Thymus (tissue), 11 donors: ENCODE data around the gene SAMD11. TPM values are rescaled to one million over a fixed set of nuclear protein-coding genes. Genes with fewer than 3 reads are reported as not detected.

Source experiments
- DNase-seq, 9 donors: peaks; one replicate each; pipeline ENCODE4 v3.0.0-alpha.2; 2013; ENCODE audit warnings: low spot score in 9 of 9, low read depth in 6 of 9, missing footprints in 1 of 9
- H3K27ac ChIP-seq, 2 donors: one replicate each; pipeline ENCODE4 v1.5.1; 2013; ENCODE audit warnings: control low read depth in 1 of 2, low read depth in 1 of 2, low read length in 1 of 2, mild to moderate bottlenecking in 1 of 2, moderate library complexity in 1 of 2
- H3K27me3 ChIP-seq, 2 donors: one replicate each; pipeline ENCODE4 v1.5.1; 2013; ENCODE audit warnings: low read length in 1 of 2; ENCODE audit not compliant: control insufficient read depth in 2 of 2, insufficient read depth in 1 of 2
- H3K36me3 ChIP-seq, 2 donors: one replicate each; pipeline ENCODE4 v1.5.1; 2013; ENCODE audit warnings: low read length in 1 of 2, mild to moderate bottlenecking in 1 of 2, moderate library complexity in 1 of 2; ENCODE audit not compliant: control insufficient read depth in 2 of 2, insufficient read depth in 2 of 2
- H3K4me1 ChIP-seq, 2 donors: one replicate each; pipeline ENCODE4 v1.5.1; 2013; ENCODE audit warnings: low read length in 2 of 2; ENCODE audit not compliant: control insufficient read depth in 2 of 2, insufficient read depth in 2 of 2
- H3K4me3 ChIP-seq, 2 donors: one replicate each; pipeline ENCODE4 v1.5.1; 2013; ENCODE audit warnings: low read length in 2 of 2, control low read depth in 1 of 2, mild to moderate bottlenecking in 1 of 2
- H3K9me3 ChIP-seq, 2 donors: one replicate each; pipeline ENCODE4 v1.5.1; 2013; ENCODE audit warnings: low read length in 1 of 2, mild to moderate bottlenecking in 1 of 2; ENCODE audit not compliant: control insufficient read depth in 2 of 2, insufficient read depth in 1 of 2
- WGBS: extraction: QIAGEN DNeasy Blood & Tissue Kit; methylation state at CpG from one replicate; pipeline ENCODE4 v1.1.7; 2013; 5-methylcytosine and 5-hydroxymethylcytosine counted together
- polyA plus RNA-seq: library from polyadenylated mRNA; stranded (reverse); fragments of 200-250 nt; gene quantifications from one replicate; pipeline ENCODE4 v1.2.3, GENCODE V29; 2013
- total RNA-seq: library from RNA; stranded (reverse); fragments of 120-200 nt; gene quantifications from one replicate; pipeline ENCODE4 v1.2.4, GENCODE V29; 2013
- donor health status: healthy.

SAMD11 gene
- total and polyA plus RNA-seq, 2 donors, result 0.38 to 1.7 TPM

- Histone ChIP-seq H3K9me3 (no peaks in the 10 kb centered on the region), H3K27me3 (peaks cover 17 to 40% of the 10 kb centered on the region in 2 donors), H3K36me3 (peaks cover 0 to 22% of the 10 kb centered on the region in 2 donors), H3K4me1 (peaks cover 17 to 26% of the 10 kb centered on the region in 2 donors), H3K27ac (no peak overlapping the region), H3K4me3 (no peak overlapping the region)
- 96% methylated on average over 57 of the region's 57 CpGs for WGBS
- DNase-seq, result no peak
These were observed 38.9 kb downstream of the SAMD11 start for GRCh38 chr1:962381-963300.

GRCh38 chr1:963301-963651 lies 39.6 kb downstream of the SAMD11 start:
- Histone ChIP-seq H3K27ac (no peak overlapping the region), H3K27me3 (peaks cover 22 to 47% of the 10 kb centered on the region in 2 donors), H3K9me3 (no peaks in the 10 kb centered on the region), H3K4me1 (peaks cover 15 to 23% of the 10 kb centered on the region in 2 donors), H3K36me3 (peaks cover 0 to 22% of the 10 kb centered on the region in 2 donors), H3K4me3 (no peak overlapping the region)
- DNase-seq, result no peak
- 95% methylated on average over 16 of the region's 16 CpGs for WGBS

- H3K9me3 ChIP-seq, result no peaks in the 10 kb centered on the region
These were observed 40.2 kb downstream of the SAMD11 start for GRCh38 chr1:963746-964525.

GRCh38 chr1:964691-965525 lies 41.2 kb downstream of the SAMD11 start:
- WGBS, result 96% methylated on average over 42 of the region's 51 CpGs
- no peaks in the 10 kb centered on the region for H3K9me3 ChIP-seq
- no peak overlapping the region for H3K4me3 ChIP-seq
- peaks cover 15 to 19% of the 10 kb centered on the region in 2 donors for H3K4me1 ChIP-seq
- no peak for DNase-seq
- H3K36me3 ChIP-seq, result peaks cover 0 to 22% of the 10 kb centered on the region in 2 donors
- H3K27ac ChIP-seq, result no peak overlapping the region
- peaks cover 27 to 57% of the 10 kb centered on the region in 2 donors for H3K27me3 ChIP-seq

More at GRCh38 chr1:963746-964525, 40.2 kb downstream of the SAMD11 start:
- WGBS, result 97% methylated on average over 47 of the region's 47 CpGs
- Histone ChIP-seq H3K36me3 (peaks cover 0 to 22% of the 10 kb centered on the region in 2 donors), H3K4me1 (peaks cover 15 to 20% of the 10 kb centered on the region in 2 donors), H3K4me3 (no peak overlapping the region), H3K27me3 (peaks cover 23 to 53% of the 10 kb centered on the region in 2 donors), H3K27ac (no peak overlapping the region)
- DNase-seq, result no peak

GRCh38 chr1:965526-966134 lies 41.9 kb downstream of the SAMD11 start:
- H3K4me3 ChIP-seq, result no peak overlapping the region
- WGBS, result 81% methylated on average over 26 of the region's 26 CpGs
- peaks cover 15% of the 10 kb centered on the region in 2 donors for H3K4me1 ChIP-seq
- peaks cover 0 to 22% of the 10 kb centered on the region in 2 donors for H3K36me3 ChIP-seq
- H3K9me3 ChIP-seq, result no peaks in the 10 kb centered on the region
- H3K27ac ChIP-seq, result no peak overlapping the region
- no peak for DNase-seq
- H3K27me3 ChIP-seq, result peaks cover 34 to 60% of the 10 kb centered on the region in 2 donors

- DNase-seq, result no peak
- H3K4me3 ChIP-seq, result peak within 1 kb of the TSS; percentile 27 to 55
- 6% methylated on average over 31 of the region's 31 CpGs for WGBS
- H3K27ac ChIP-seq, result peak within 1 kb of the TSS in 1 of 2 donors; percentile 15
- H3K36me3 ChIP-seq, result peaks cover 0 to 22% of the 10 kb centered on the region in 2 donors
- H3K4me1 ChIP-seq, result peaks cover 12 to 14% of the 10 kb centered on the region in 2 donors
- H3K9me3 ChIP-seq, result no peaks in the 10 kb centered on the region
- peaks cover 40 to 65% of the 10 kb centered on the region in 2 donors for H3K27me3 ChIP-seq
These were observed 42.5 kb downstream of the SAMD11 start, which contains the start of gene PLEKHN1 for GRCh38 chr1:966135-966703. PLEKHN1 (plus strand) TSS chr1:966482; CDS start chr1:966532, 50 bp downstream.

GRCh38 chr1:966704-967300 lies 43.1 kb downstream of the SAMD11 start:
- under 1% methylated on average over 60 of the region's 60 CpGs for WGBS
- H3K27me3 ChIP-seq, result peaks cover 46 to 67% of the 10 kb centered on the region in 2 donors
- H3K27ac ChIP-seq, result peak overlapping the region in 1 of 2 donors; percentile 15
- H3K4me1 ChIP-seq, result peaks cover 8 to 11% of the 10 kb centered on the region in 2 donors
- peak overlapping the region; percentile 27 to 55 for H3K4me3 ChIP-seq
- peaks cover 0 to 22% of the 10 kb centered on the region in 2 donors for H3K36me3 ChIP-seq
- DNase-seq, result peak in 4 of 9 donors; percentile 45 to 72 (median 52)
- H3K9me3 ChIP-seq, result no peaks in the 10 kb centered on the region
